Measurements from ENCODE around the gene FYCO1.

FYCO1 gene

GRCh38 chr3:45887285-45887684 is 108.3 kb downstream of the FYCO1 start:
- Histone ChIP-seq H3K9ac (ENCODE audit: insufficient read length) (no peak overlapping the region), H3K4me3 (no peak overlapping the region), H3K9me3 (ENCODE audit: low read depth, low read length) (no peaks in the 10 kb centered on the region), H3K27ac (no peak overlapping the region), H3K36me3 (ENCODE audit: insufficient read depth, low read length) (no peaks in the 10 kb centered on the region)
- TF ChIP-seq POLR2AphosphoS5 (IDR thresholded peaks at IDR 0.05; ENCODE audit: borderline replicate concordance, low read depth, low read length), result no peak
- TF ChIP-seq FOXP2 (optimal IDR thresholded peaks at IDR 0.05; ENCODE audit: control extremely low read depth, extremely low read length, insufficient read depth), result no peak
- TF ChIP-seq EZH2 (IDR thresholded peaks at IDR 0.05), result no peak
- DNase-seq (ENCODE audit: low read depth, low spot score), result no peak

- Histone ChIP-seq H3K4me3 (no peak within 1 kb of the TSS), H3K36me3 (ENCODE audit: insufficient read depth, low read length) (no peaks in the 10 kb centered on the region), H3K27ac (no peak within 1 kb of the TSS), H3K9me3 (ENCODE audit: low read depth, low read length) (no peaks in the 10 kb centered on the region), H3K9ac (ENCODE audit: insufficient read length) (no peak within 1 kb of the TSS)
- no peak for DNase-seq (ENCODE audit: low read depth, low spot score)
- TF ChIP-seq EZH2 (IDR thresholded peaks at IDR 0.05), result no peak
- TF ChIP-seq FOXP2 (optimal IDR thresholded peaks at IDR 0.05; ENCODE audit: control extremely low read depth, extremely low read length, insufficient read depth), result no peak
- TF ChIP-seq POLR2AphosphoS5 (IDR thresholded peaks at IDR 0.05; ENCODE audit: borderline replicate concordance, low read depth, low read length), result no peak
These were observed 109.5 kb downstream of the FYCO1 start, which contains the start of gene CCR9 for GRCh38 chr3:45885979-45886705. Gene CCR9 (plus strand): TSS chr3:45886543. CDS start chr3:45894934, 8,391 bp downstream.

- H3K36me3 ChIP-seq (ENCODE audit: insufficient read depth, low read length), result no peaks in the 10 kb centered on the region
- H3K27ac ChIP-seq, result no peak overlapping the region
- no peak overlapping the region for H3K4me3 ChIP-seq
- no peaks in the 10 kb centered on the region for H3K9me3 ChIP-seq (ENCODE audit: low read depth, low read length)
- H3K9ac ChIP-seq (ENCODE audit: insufficient read length), result no peak overlapping the region
- TF ChIP-seq POLR2AphosphoS5 (IDR thresholded peaks at IDR 0.05; ENCODE audit: borderline replicate concordance, low read depth, low read length) (no peak), FOXP2 (optimal IDR thresholded peaks at IDR 0.05; ENCODE audit: control extremely low read depth, extremely low read length, insufficient read depth) (no peak)
- DNase-seq (ENCODE audit: low read depth, low spot score), result no peak
These were observed 111.0 kb downstream of the FYCO1 start for GRCh38 chr3:45884368-45885201.

GRCh38 chr3:45881078-45882022 is 114.3 kb downstream of the FYCO1 start:
- H3K4me3 ChIP-seq, result no peak overlapping the region
- TF ChIP-seq EZH2 (IDR thresholded peaks at IDR 0.05) (no peak), POLR2AphosphoS5 (IDR thresholded peaks at IDR 0.05; ENCODE audit: borderline replicate concordance, low read depth, low read length) (no peak), FOXP2 (optimal IDR thresholded peaks at IDR 0.05; ENCODE audit: control extremely low read depth, extremely low read length, insufficient read depth) (no peak)
- H3K36me3 ChIP-seq (ENCODE audit: insufficient read depth, low read length), result no peaks in the 10 kb centered on the region
- H3K9me3 ChIP-seq (ENCODE audit: low read depth, low read length), result no peaks in the 10 kb centered on the region
- H3K9ac ChIP-seq (ENCODE audit: insufficient read length), result no peak overlapping the region
- no peak overlapping the region for H3K27ac ChIP-seq
- DNase-seq (ENCODE audit: low read depth, low spot score), result no peak

- Histone ChIP-seq H3K36me3 (ENCODE audit: insufficient read depth, low read length) (no peaks in the 10 kb centered on the region), H3K4me3 (no peak overlapping the region), H3K27ac (no peak overlapping the region), H3K9ac (ENCODE audit: insufficient read length) (no peak overlapping the region), H3K9me3 (ENCODE audit: low read depth, low read length) (no peaks in the 10 kb centered on the region)
- TF ChIP-seq POLR2AphosphoS5 (IDR thresholded peaks at IDR 0.05; ENCODE audit: borderline replicate concordance, low read depth, low read length) (no peak), EZH2 (IDR thresholded peaks at IDR 0.05) (no peak)
- DNase-seq (ENCODE audit: low read depth, low spot score), result no peak
These were observed 114.9 kb downstream of the FYCO1 start for GRCh38 chr3:45880725-45881077.

GRCh38 chr3:45878124-45878523 is 117.5 kb downstream of the FYCO1 start:
- H3K9ac ChIP-seq (ENCODE audit: insufficient read length), result no peak overlapping the region

GRCh38 chr3:45874677-45875346 is 120.8 kb downstream of the FYCO1 start:
- Histone ChIP-seq H3K4me3 (no peak overlapping the region), H3K36me3 (ENCODE audit: insufficient read depth, low read length) (no peaks in the 10 kb centered on the region), H3K27ac (no peak overlapping the region), H3K9me3 (ENCODE audit: low read depth, low read length) (no peaks in the 10 kb centered on the region), H3K9ac (ENCODE audit: insufficient read length) (no peak overlapping the region)
- no peak for DNase-seq (ENCODE audit: low read depth, low spot score)
- no peak for TF ChIP-seq EZH2 (IDR thresholded peaks at IDR 0.05)
- TF ChIP-seq FOXP2 (optimal IDR thresholded peaks at IDR 0.05; ENCODE audit: control extremely low read depth, extremely low read length, insufficient read depth), result no peak
- TF ChIP-seq POLR2AphosphoS5 (IDR thresholded peaks at IDR 0.05; ENCODE audit: borderline replicate concordance, low read depth, low read length), result no peak

More at GRCh38 chr3:45878124-45878523, 117.5 kb downstream of the FYCO1 start:
- no peak overlapping the region for H3K27ac ChIP-seq
- H3K9me3 ChIP-seq (ENCODE audit: low read depth, low read length), result no peaks in the 10 kb centered on the region
- TF ChIP-seq POLR2AphosphoS5 (IDR thresholded peaks at IDR 0.05; ENCODE audit: borderline replicate concordance, low read depth, low read length) (no peak), EZH2 (IDR thresholded peaks at IDR 0.05) (no peak)
- no peak for DNase-seq (ENCODE audit: low read depth, low spot score)
- no peak overlapping the region for H3K4me3 ChIP-seq
- no peaks in the 10 kb centered on the region for H3K36me3 ChIP-seq (ENCODE audit: insufficient read depth, low read length)

Data from SK-N-MC (cell line).